ENCODE results near the gene RPS8. TPM values are rescaled to one million over a fixed set of nuclear protein-coding genes. Genes with fewer than 3 reads are reported as not detected.
A peak's percentile ranks its signal among the peaks of the same experiment; 100 is the strongest.

RPS8 gene
- total and polyA plus RNA-seq, 5 experiments from 2014 or later = 1,336 to 2,330 (median 1,571) TPM

GRCh38 chr1:44827197-44828002, 52.1 kb downstream of the RPS8 start:
- Mint-ChIP-seq H3K4me1 (peaks cover 0 to 1% (median under 1%) of the 10 kb centered on the region in 4 donors), H3K4me3 (no peak overlapping the region), H3K27ac (peak overlapping the region in 1 of 10 donors; percentile 17), H3K36me3 (no peaks in the 10 kb centered on the region), H3K27me3 (no peaks in the 10 kb centered on the region), H3K9me3 (no peaks in the 10 kb centered on the region)
- POLR2A ChIA-PET = interaction anchor here (0.6 to 2.8 kb wide), 5 partner anchors 18 to 97 kb away, joined by 3 to 18 read pairs (median 5); partner anchors contain the start of genes BTBD19, PLK3 and RNU5D-1
- no peak for ATAC-seq
- DNase-seq = peak in 1 of 10 donors; percentile 45

GRCh38 chr1:44828003-44828651, 52.8 kb downstream of the RPS8 start:
- Mint-ChIP-seq H3K27ac (peak overlapping the region in 3 of 10 donors; percentile 17 to 85 (median 52)), H3K9me3 (no peaks in the 10 kb centered on the region), H3K27me3 (no peaks in the 10 kb centered on the region), H3K36me3 (no peaks in the 10 kb centered on the region), H3K4me1 (peaks cover 0 to 1% (median 1%) of the 10 kb centered on the region in 4 donors), H3K4me3 (no peak overlapping the region)
- DNase-seq (peak in 1 of 10 donors; percentile 54), ATAC-seq (no peak)
- POLR2A ChIA-PET = interaction anchor here (0.6 to 2.8 kb wide), 4 partner anchors 19 to 97 kb away, joined by 3 to 18 read pairs (median 5); partner anchors contain the start of genes PLK3 and RNU5D-1

Other genes with a start within 250 kb of the RPS8 start
- gene TMEM53, start 101.1 kb upstream of the RPS8 start, total RNA-seq = 1 to 10 TPM; 1.0 to 2.1 TPM
- gene TMEM53, start 101.1 kb upstream of the RPS8 start, polyA plus RNA-seq = 1 to 10 TPM; 4.6 to 5.9 (median 5.5) TPM
- 10 to 100 TPM; 70.4 to 79.0 TPM for gene ARMH1, start 100.8 kb upstream of the RPS8 start, total RNA-seq
- 10 to 100 TPM; 46.2 to 75.6 (median 53.2) TPM for gene ARMH1, start 100.8 kb upstream of the RPS8 start, polyA plus RNA-seq
- not detected for gene RNU5D-1, start 44.4 kb upstream of the RPS8 start, total RNA-seq
- gene RNU5D-1, start 44.4 kb upstream of the RPS8 start, polyA plus RNA-seq = not detected
- under 1 TPM; 0.41 to 0.91 TPM for gene KIF2C, start 35.7 kb upstream of the RPS8 start, total RNA-seq
- under 1 TPM; 0.40 to 0.61 (median 0.40) TPM for gene KIF2C, start 35.7 kb upstream of the RPS8 start, polyA plus RNA-seq
- 1 to 10 TPM; 1.6 to 2.2 TPM for gene BEST4, start 12.6 kb downstream of the RPS8 start, total RNA-seq
- under 1 TPM in 2 of 3 donors, not detected in 1; 0.29 to 0.32 TPM for gene BEST4, start 12.6 kb downstream of the RPS8 start, polyA plus RNA-seq
- gene PLK3, start 24.8 kb downstream of the RPS8 start, total RNA-seq = 100 to 1,000 TPM; 139 to 140 TPM
- gene PLK3, start 24.8 kb downstream of the RPS8 start, polyA plus RNA-seq = 10 to 100 TPM; 14.3 to 36.0 (median 25.5) TPM
- 1 to 10 TPM; 1.2 to 2.1 TPM for gene DYNLT4, start 31.8 kb downstream of the RPS8 start, total RNA-seq
- under 1 TPM in 2 of 3 donors, not detected in 1; 0.24 to 0.86 TPM for gene DYNLT4, start 31.8 kb downstream of the RPS8 start, polyA plus RNA-seq
- gene BTBD19, start 33.0 kb downstream of the RPS8 start, total RNA-seq = 1 to 10 TPM; 6.5 to 8.8 TPM
- gene BTBD19, start 33.0 kb downstream of the RPS8 start, polyA plus RNA-seq = under 1 TPM; 0.16 to 0.47 (median 0.44) TPM
- 1 to 10 TPM; 1.6 to 2.0 TPM for gene PTCH2, start 67.7 kb downstream of the RPS8 start, total RNA-seq
- not detected for gene PTCH2, start 67.7 kb downstream of the RPS8 start, polyA plus RNA-seq
- 10 to 100 TPM; 16.0 to 16.5 TPM for gene EIF2B3, start 211.1 kb downstream of the RPS8 start, total RNA-seq
- gene EIF2B3, start 211.1 kb downstream of the RPS8 start, polyA plus RNA-seq = 10 to 100 TPM; 22.1 to 27.9 (median 22.5) TPM
- 10 to 100 TPM; 47.2 to 49.3 TPM for gene HECTD3, start 235.8 kb downstream of the RPS8 start, total RNA-seq
- gene HECTD3, start 235.8 kb downstream of the RPS8 start, polyA plus RNA-seq = 10 to 100 TPM in 2 of 3 donors, 1 to 10 TPM in 1; 7.2 to 17.8 (median 15.6) TPM
- gene UROD, start 236.7 kb downstream of the RPS8 start, total RNA-seq = 10 to 100 TPM; 74.9 to 78.8 TPM
- gene UROD, start 236.7 kb downstream of the RPS8 start, polyA plus RNA-seq = 10 to 100 TPM; 71.6 to 80.9 (median 74.9) TPM